ENCODE data around the gene ZBED5. TPM values are rescaled to one million over a fixed set of nuclear protein-coding genes. Genes with fewer than 3 reads are reported as not detected.

Gene ZBED5
- total RNA-seq, 4 donors from 2014 or later, result 24.6 to 82.7 (median 61.0) TPM

GRCh38 chr11:10808553-10809372 is 49.1 kb downstream of the ZBED5 start, which contains the start of gene EIF4G2:
TSS of gene EIF4G2 (minus strand) at chr11:10808926.
- DNase-seq, result peak; percentile 98
- Histone ChIP-seq H3K27me3 (no peaks in the 10 kb centered on the region), H3K4me1 (peaks cover 22 to 23% of the 10 kb centered on the region in 2 donors), H3K27ac (peak within 1 kb of the TSS; percentile 97), H3K4me3 (peak within 1 kb of the TSS; percentile 83 to 94), H3K9me3 (no peaks in the 10 kb centered on the region), H3K36me3 (no peaks in the 10 kb centered on the region)
- TF ChIP-seq CTCF (IDR thresholded peaks at IDR 0.05), result peak in 2 of 4 experiments; percentile 3 to 9
- TF ChIP-seq POLR2A (IDR thresholded peaks at IDR 0.05), result peak; percentile 97 to 98
- intact Hi-C loops (cut with DNase I; ENCODE audit: low total_unique reads), result loop anchor here (5.0 to 10.0 kb wide), 2 partner anchors 49 to 96 kb away; partner anchors contain the start of gene ZBED5

GRCh38 chr11:10808235-10808552 is 49.7 kb downstream of the ZBED5 start:
- no peaks in the 10 kb centered on the region for H3K36me3 ChIP-seq
- no peaks in the 10 kb centered on the region for H3K27me3 ChIP-seq
- H3K4me3 ChIP-seq, result peak overlapping the region; percentile 83 to 94
- no peak for DNase-seq
- H3K4me1 ChIP-seq, result peaks cover 22 to 23% of the 10 kb centered on the region in 2 donors
- H3K9me3 ChIP-seq, result no peaks in the 10 kb centered on the region
- H3K27ac ChIP-seq, result peak overlapping the region; percentile 97
- intact Hi-C loops (cut with DNase I; ENCODE audit: low total_unique reads), result loop anchor here (5.0 to 10.0 kb wide), 2 partner anchors 49 to 97 kb away; partner anchors contain the start of gene ZBED5
- TF ChIP-seq POLR2A (IDR thresholded peaks at IDR 0.05), result peak in 1 of 2 donors; percentile 19
- peak in 1 of 4 experiments; percentile 3 for TF ChIP-seq CTCF (IDR thresholded peaks at IDR 0.05)

GRCh38 chr11:10807493-10808234 is 50.2 kb downstream of the ZBED5 start:
- intact Hi-C loops (cut with DNase I; ENCODE audit: low total_unique reads), result loop anchor here (5.0 to 10.0 kb wide), 2 partner anchors 50 to 97 kb away; partner anchors contain the start of gene ZBED5
- Histone ChIP-seq H3K36me3 (no peaks in the 10 kb centered on the region), H3K4me1 (peaks cover 22 to 23% of the 10 kb centered on the region in 2 donors), H3K9me3 (no peaks in the 10 kb centered on the region), H3K27ac (peak overlapping the region; percentile 97), H3K4me3 (peak overlapping the region; percentile 83 to 94), H3K27me3 (no peaks in the 10 kb centered on the region)
- no peak for TF ChIP-seq POLR2A (IDR thresholded peaks at IDR 0.05)
- TF ChIP-seq CTCF (IDR thresholded peaks at IDR 0.05), result no peak
- DNase-seq, result peak; percentile 49 to 56

- Histone ChIP-seq H3K36me3 (no peaks in the 10 kb centered on the region), H3K27me3 (no peaks in the 10 kb centered on the region), H3K27ac (peak overlapping the region; percentile 12 to 97), H3K4me3 (peak overlapping the region in 1 of 2 donors; percentile 94), H3K9me3 (no peaks in the 10 kb centered on the region), H3K4me1 (peaks cover 22 to 23% of the 10 kb centered on the region in 2 donors)
- DNase-seq, result no peak
- intact Hi-C loops (cut with DNase I; ENCODE audit: low total_unique reads), result loop anchor here (5.0 to 10.0 kb wide), 2 partner anchors 51 to 99 kb away; partner anchors contain the start of gene ZBED5
- TF ChIP-seq POLR2A (IDR thresholded peaks at IDR 0.05) (no peak), CTCF (IDR thresholded peaks at IDR 0.05) (no peak)
Measured at GRCh38 chr11:10806206-10806605, 51.6 kb downstream of the ZBED5 start.
